GM12878 (cell line): ENCODE data around the gene HTN3.

Experiments
- CHD1 ChIP-seq: IDR thresholded peaks from 2 replicates; pipeline ENCODE4 v1.6.1; 2012; ENCODE audit warnings: low read depth, low read length, improper control_type of control experiment
- CTCF ChIP-seq, 3 experiments: IDR thresholded peaks in 2 of 3; conservative IDR thresholded peaks in 1 of 3; 2 replicates each; pipeline ENCODE4 v1.5.1; 2011; ENCODE audit warnings: low read depth in 3 of 3, low read length in 3 of 3, mild to moderate bottlenecking in 3 of 3, control low read depth in 2 of 3, moderate library complexity in 2 of 3, inconsistent platforms in 1 of 3, mixed read lengths in 1 of 3; ENCODE audit not compliant: control insufficient read depth in 2 of 3, insufficient read depth in 1 of 3; ENCODE audit errors: extremely low read depth in 1 of 3
- EP300 ChIP-seq, 2 experiments: fragments of 150-350 bp in 1 of 2; IDR thresholded peaks; 2 replicates each; pipeline ENCODE4 v1.6.1; 2011 to 2012; ENCODE audit warnings: low read depth in 2 of 2, low read length in 2 of 2, borderline replicate concordance in 1 of 2, improper control_type of control experiment in 1 of 2, inconsistent platforms in 1 of 2; ENCODE audit not compliant: control insufficient read depth in 1 of 2
- EZH2 ChIP-seq: IDR thresholded peaks from 2 replicates; pipeline ENCODE4 v1.6.1; 2012; ENCODE audit warnings: low read depth, mild to moderate bottlenecking, control low read depth, inconsistent platforms, low read length, borderline replicate concordance; ENCODE audit not compliant: control insufficient read depth
- IKZF2 ChIP-seq, 2 experiments: fragments of 450-650 bp; IDR thresholded peaks; 2 replicates each; pipeline ENCODE4 v1.6.1; 2017; ENCODE audit warnings: mild to moderate bottlenecking in 2 of 2, moderate library complexity in 2 of 2
- MXI1 ChIP-seq: fragments of 150-350 bp; IDR thresholded peaks from 2 replicates; pipeline ENCODE4 v1.6.1; 2011; ENCODE audit warnings: low read depth, mild to moderate bottlenecking, inconsistent platforms, low read length, improper control_type of control experiment
- NRF1 ChIP-seq: conservative IDR thresholded peaks from 2 replicates; pipeline ENCODE4 v1.6.1; 2011; ENCODE audit warnings: mild to moderate bottlenecking, low read depth, low read length, improper control_type of control experiment
- PBX3 ChIP-seq: IDR thresholded peaks from 2 replicates; pipeline ENCODE4 v1.6.1; 2011; ENCODE audit warnings: mild to moderate bottlenecking, low read depth, low read length, moderate library complexity; ENCODE audit not compliant: insufficient replicate concordance
- TAF1 ChIP-seq: IDR thresholded peaks from 2 replicates; pipeline ENCODE4 v1.6.1; 2011; ENCODE audit warnings: mild to moderate bottlenecking, low read depth, low read length, borderline replicate concordance
- TF ChIP-seq, protein P1 (sequence below): fragments of 450-650 bp; IDR thresholded peaks from 2 replicates; pipeline ENCODE4 v1.6.1; 2017; ENCODE audit warnings: mild to moderate bottlenecking

DNA sequence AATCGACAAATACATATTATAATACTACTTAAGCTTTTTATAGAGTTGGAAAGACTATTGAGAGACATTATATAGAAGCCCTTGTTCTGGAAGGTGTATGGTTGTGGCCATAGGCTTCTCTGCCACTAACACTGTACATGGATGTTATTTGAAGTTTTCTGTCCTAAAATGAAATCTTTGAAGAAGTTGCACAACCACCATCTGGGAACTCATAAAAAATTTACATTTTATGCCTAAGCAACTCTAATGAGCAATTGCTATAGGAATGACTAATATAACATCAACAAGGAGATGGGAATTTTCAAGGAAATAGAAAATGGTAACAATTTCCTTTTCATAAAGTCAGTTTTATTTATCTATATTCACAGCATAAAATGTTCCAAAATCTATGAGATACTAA, 29.4 kb downstream of the HTN3 start:
- TF ChIP-seq CHD1 (no peak), TAF1 (no peak), CTCF (IDR thresholded peaks at IDR 0.05 in 2 of 3, conservative IDR thresholded peaks at IDR 0.05 in 1 of 3; ENCODE audit: control insufficient read depth in 2 of 3, extremely low read depth in 1 of 3, insufficient read depth in 1 of 3, low read depth in 3 of 3, low read length in 3 of 3) (no peak), EP300 (IDR thresholded peaks at IDR 0.05; ENCODE audit: borderline replicate concordance in 1 of 2, control insufficient read depth in 1 of 2, low read depth in 2 of 2, low read length in 2 of 2) (no peak), IKZF2 (IDR thresholded peaks at IDR 0.05) (no peak), MXI1 (no peak), EZH2 (no peak), PBX3 (no peak), NRF1 (no peak)
- TF ChIP-seq, protein P1, sequence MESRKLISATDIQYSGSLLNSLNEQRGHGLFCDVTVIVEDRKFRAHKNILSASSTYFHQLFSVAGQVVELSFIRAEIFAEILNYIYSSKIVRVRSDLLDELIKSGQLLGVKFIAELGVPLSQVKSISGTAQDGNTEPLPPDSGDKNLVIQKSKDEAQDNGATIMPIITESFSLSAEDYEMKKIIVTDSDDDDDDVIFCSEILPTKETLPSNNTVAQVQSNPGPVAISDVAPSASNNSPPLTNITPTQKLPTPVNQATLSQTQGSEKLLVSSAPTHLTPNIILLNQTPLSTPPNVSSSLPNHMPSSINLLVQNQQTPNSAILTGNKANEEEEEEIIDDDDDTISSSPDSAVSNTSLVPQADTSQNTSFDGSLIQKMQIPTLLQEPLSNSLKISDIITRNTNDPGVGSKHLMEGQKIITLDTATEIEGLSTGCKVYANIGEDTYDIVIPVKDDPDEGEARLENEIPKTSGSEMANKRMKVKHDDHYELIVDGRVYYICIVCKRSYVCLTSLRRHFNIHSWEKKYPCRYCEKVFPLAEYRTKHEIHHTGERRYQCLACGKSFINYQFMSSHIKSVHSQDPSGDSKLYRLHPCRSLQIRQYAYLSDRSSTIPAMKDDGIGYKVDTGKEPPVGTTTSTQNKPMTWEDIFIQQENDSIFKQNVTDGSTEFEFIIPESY = no peak
